ENCODE results near the gene RIPK1. TPM values are rescaled to one million over a fixed set of nuclear protein-coding genes. Genes with fewer than 3 reads are reported as not detected.
"Not testable (repeated sequence)": the region's sequence is repeated elsewhere in the genome, so short reads cannot be mapped to it uniquely, and the experiment has no call there.

The RIPK1 gene
- total RNA-seq, 1 donor from 2014 or later: 29.9 TPM

- intact Hi-C loops (cut with micrococcal nuclease): no loop called here
Observed at GRCh38 chr6:3133515-3133914, 65.2 kb downstream of the RIPK1 start.

GRCh38 chr6:3135668-3136291, 67.5 kb downstream of the RIPK1 start:
- intact Hi-C loops (cut with micrococcal nuclease): no loop called here

- intact Hi-C loops (cut with micrococcal nuclease): no loop called here
Observed at GRCh38 chr6:3136292-3137011, 68.2 kb downstream of the RIPK1 start.

- intact Hi-C loops (cut with micrococcal nuclease): no loop called here
Observed at GRCh38 chr6:3137057-3137777, 68.9 kb downstream of the RIPK1 start.

- intact Hi-C loops (cut with micrococcal nuclease): not testable (repeated sequence)
Observed at GRCh38 chr6:3137873-3138272, 69.6 kb downstream of the RIPK1 start.

- intact Hi-C loops (cut with micrococcal nuclease): no loop called here
Observed at GRCh38 chr6:3138341-3138740, 70.0 kb downstream of the RIPK1 start.

GRCh38 chr6:3139090-3139903, 71.0 kb downstream of the RIPK1 start:
- intact Hi-C loops (cut with micrococcal nuclease): no loop called here

- intact Hi-C loops (cut with micrococcal nuclease): no loop called here
Observed at GRCh38 chr6:3140201-3140600, 71.9 kb downstream of the RIPK1 start.

- intact Hi-C loops (cut with micrococcal nuclease): no loop called here
Observed at GRCh38 chr6:3142536-3142935, 74.2 kb downstream of the RIPK1 start.

- intact Hi-C loops (cut with micrococcal nuclease): no loop called here
Observed at GRCh38 chr6:3143158-3143557, 74.9 kb downstream of the RIPK1 start.

- intact Hi-C loops (cut with micrococcal nuclease): no loop called here
Observed at GRCh38 chr6:3144571-3144970, 76.3 kb downstream of the RIPK1 start.

GRCh38 chr6:3147914-3148757, 79.8 kb downstream of the RIPK1 start:
- intact Hi-C loops (cut with micrococcal nuclease): no loop called here

- intact Hi-C loops (cut with micrococcal nuclease): no loop called here
Observed at GRCh38 chr6:3151691-3152090, 83.4 kb downstream of the RIPK1 start.

GRCh38 chr6:3152689-3153088, 84.4 kb downstream of the RIPK1 start:
- intact Hi-C loops (cut with micrococcal nuclease): no loop called here

- intact Hi-C loops (cut with micrococcal nuclease): loop anchor here (5.0 kb wide), 1 partner anchor 388 kb away; the partner anchor contains the start of gene WRNIP1
Observed at GRCh38 chr6:3155416-3155815, 87.1 kb downstream of the RIPK1 start.

GRCh38 chr6:3156184-3157130, 88.2 kb downstream of the RIPK1 start:
- intact Hi-C loops (cut with micrococcal nuclease): loop anchor here (1.0 to 5.0 kb wide), 5 partner anchors 38 to 389 kb away; partner anchors contain the start of genes BPHL, NQO2, PSMG4 and RIPK1

GRCh38 chr6:3157131-3157933, 89.0 kb downstream of the RIPK1 start, which contains the start of gene TUBB2A:
Gene TUBB2A (minus strand): TSS chr6:3157544. CDS start chr6:3157463, 81 bp downstream.
- intact Hi-C loops (cut with micrococcal nuclease): loop anchor here (1.0 to 5.0 kb wide), 5 partner anchors 39 to 390 kb away; partner anchors contain the start of genes BPHL, NQO2, PSMG4 and RIPK1

All from T-helper 2 cell treated with Interferon-gamma antibody and Interleukin-4, amounts not matched to agents 100 ng/mL and 5 ng/mL, for 36 hours (primary cell).